ENCODE data around the gene ACTRT2.

DNA sequence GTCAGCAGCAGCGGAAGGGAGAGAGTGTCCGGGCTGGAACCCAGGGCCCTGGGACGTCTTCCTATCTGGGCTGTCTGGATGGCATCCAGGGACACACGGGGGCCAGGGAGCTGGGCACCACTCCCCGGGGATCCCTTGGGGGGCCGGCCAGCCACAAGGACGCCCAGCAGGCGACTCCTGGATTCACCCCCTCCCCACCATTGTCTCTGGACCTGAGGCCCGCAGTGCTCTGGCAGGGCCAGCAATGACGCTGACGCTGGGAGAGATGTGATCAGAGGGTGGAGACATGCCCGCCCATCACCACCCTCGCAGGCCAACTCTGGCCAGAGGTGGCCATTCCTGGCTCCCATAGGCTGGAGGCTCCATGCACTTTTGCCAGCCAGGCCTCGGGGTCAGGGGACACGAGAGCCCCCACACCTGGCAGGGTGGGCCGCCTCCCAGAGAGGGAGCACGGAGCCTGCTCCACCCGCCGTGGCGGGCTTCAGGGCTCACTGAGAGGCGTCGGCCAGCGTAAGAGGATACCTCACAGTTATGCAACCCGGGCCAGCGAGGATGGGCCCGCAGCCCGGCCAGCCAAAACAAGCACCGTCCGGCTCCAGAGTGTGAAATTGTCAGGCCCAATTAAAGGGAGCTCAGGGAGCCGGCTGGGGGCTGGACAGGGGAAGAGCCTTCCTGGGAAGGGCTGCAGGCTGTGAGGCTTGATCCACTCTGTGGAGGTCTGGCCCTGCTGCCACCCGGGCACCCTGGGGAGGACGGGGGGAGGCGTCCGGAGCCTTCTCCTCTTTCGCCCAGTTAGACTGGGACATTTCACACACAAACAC, 10.3 kb downstream of the ACTRT2 start:
- TF ChIP-seq CTCF (IDR thresholded peaks at IDR 0.05; ENCODE audit: insufficient read depth, low read length, poor library complexity, severe bottlenecking) (no peak), EZH2phosphoT487 (conservative IDR thresholded peaks at IDR 0.05; ENCODE audit: low read length) (no peak)
